Ascending aorta (tissue), 2 donors: ENCODE results near the gene IL32. TPM values are rescaled to one million over a fixed set of nuclear protein-coding genes. Genes with fewer than 3 reads are reported as not detected.

ENCODE experiments used
- DNase-seq, 2 donors: peaks; one replicate each; pipeline ENCODE4 v3.0.0-alpha.2; 2019; ENCODE audit warnings: low spot score in 2 of 2
- H3K27ac ChIP-seq, 2 donors: fragments of 200-600 bp; sonication (generic); one replicate each; pipeline ENCODE4 v1.5.1; 2016 to 2017; ENCODE audit warnings: mild to moderate bottlenecking in 1 of 2
- H3K27me3 ChIP-seq: fragments of 200-600 bp; sonication (generic); one replicate; pipeline ENCODE4 v1.5.1; 2017
- H3K36me3 ChIP-seq, 2 donors: fragments of 200-600 bp; sonication (generic); one replicate each; pipeline ENCODE4 v1.5.1; 2016
- H3K4me1 ChIP-seq, 2 donors: fragments of 200-600 bp; sonication (generic); one replicate each; pipeline ENCODE4 v1.5.1; 2016 to 2017; ENCODE audit warnings: mild to moderate bottlenecking in 1 of 2
- H3K4me3 ChIP-seq, 2 donors: fragments of 200-600 bp; sonication (generic); one replicate each; pipeline ENCODE4 v1.5.1; 2016 to 2017; ENCODE audit warnings: mild to moderate bottlenecking in 1 of 2
- H3K9me3 ChIP-seq, 2 donors: fragments of 200-600 bp; sonication (generic); one replicate each; pipeline ENCODE4 v1.5.1; 2016
- CTCF ChIP-seq, 3 experiments: fragments of 200-600 bp in 2 of 3; fragments of 450-650 bp in 1 of 3; sonication (generic) in 2 of 3; IDR thresholded peaks; one replicate each; pipeline ENCODE4 v1.5.1; 2016 to 2019; ENCODE audit warnings: antibody characterized with exemption in 3 of 3, mild to moderate bottlenecking in 1 of 3, moderate library complexity in 1 of 3
- intact Hi-C: fragments of 100-400 bp; cut with DNase I; formaldehyde crosslinking; loops from one replicate; pipeline ENCODE4 v1.15.1; 2023
- total RNA-seq: library from RNA; depleted of rRNA; stranded (reverse); fragments of >200 nt; gene quantifications from one replicate; pipeline ENCODE4 v1.1.0, GENCODE V29; 2016

IL32 gene
- total RNA-seq, 1 donor from 2014 or later: 139 TPM

GRCh38 chr16:3022684-3023414 lies 42.6 kb upstream of the IL32 start:
- Histone ChIP-seq H3K4me1 (peaks cover 9 to 34% of the 10 kb centered on the region in 2 donors), H3K27ac (peak overlapping the region; percentile 98 to 100), H3K27me3 (no peaks in the 10 kb centered on the region), H3K9me3 (no peaks in the 10 kb centered on the region), H3K4me3 (peak overlapping the region; percentile 93 to 95), H3K36me3 (peaks cover 18 to 20% of the 10 kb centered on the region in 2 donors)
- intact Hi-C loops: loop anchor here (2.0 to 10.0 kb wide), 8 partner anchors 118 to 1411 kb away; partner anchors contain the start of genes BRICD5, CEMP1, CRAMP1 and IFT140
- no peak for TF ChIP-seq CTCF (IDR thresholded peaks at IDR 0.05)
- peak; percentile 47 to 93 for DNase-seq

- Histone ChIP-seq H3K27me3 (no peaks in the 10 kb centered on the region), H3K9me3 (no peaks in the 10 kb centered on the region), H3K36me3 (peaks cover 18 to 20% of the 10 kb centered on the region in 2 donors), H3K4me1 (peaks cover 9 to 30% of the 10 kb centered on the region in 2 donors), H3K4me3 (peak overlapping the region; percentile 93 to 95), H3K27ac (peak overlapping the region; percentile 98 to 100)
- peak in 1 of 2 donors; percentile 79 for DNase-seq
- intact Hi-C loops: loop anchor here (2.0 to 10.0 kb wide), 8 partner anchors 119 to 1411 kb away; partner anchors contain the start of genes BRICD5, CEMP1, CRAMP1 and IFT140
- no peak for TF ChIP-seq CTCF (IDR thresholded peaks at IDR 0.05)
Observed at GRCh38 chr16:3023415-3023668, 42.1 kb upstream of the IL32 start.

- TF ChIP-seq CTCF (IDR thresholded peaks at IDR 0.05): no peak
- Histone ChIP-seq H3K4me3 (peak within 1 kb of the TSS; percentile 93 to 95), H3K9me3 (no peaks in the 10 kb centered on the region), H3K27me3 (no peaks in the 10 kb centered on the region), H3K4me1 (peaks cover 9 to 30% of the 10 kb centered on the region in 2 donors), H3K27ac (peak within 1 kb of the TSS; percentile 98 to 100), H3K36me3 (peaks cover 18 to 20% of the 10 kb centered on the region in 2 donors)
- intact Hi-C loops: loop anchor here (2.0 to 10.0 kb wide), 8 partner anchors 119 to 1412 kb away; partner anchors contain the start of genes BRICD5, CEMP1, CRAMP1 and IFT140
- DNase-seq: peak; percentile 91 to 99
Observed at GRCh38 chr16:3023669-3024478, 41.6 kb upstream of the IL32 start, which contains the start of the genes HCFC1R1 and THOC6. Gene HCFC1R1, minus strand, starts transcription at chr16:3023942. Its CDS starts 1 bp downstream, at chr16:3023941. Gene THOC6, plus strand, starts transcription at chr16:3024035. Its CDS starts 292 bp downstream, at chr16:3024327.

- H3K4me3 ChIP-seq: no peak overlapping the region
- no peaks in the 10 kb centered on the region for H3K9me3 ChIP-seq
- peaks cover 9 to 31% of the 10 kb centered on the region in 2 donors for H3K4me1 ChIP-seq
- no peaks in the 10 kb centered on the region for H3K27me3 ChIP-seq
- no peak overlapping the region for H3K27ac ChIP-seq
- no peak for DNase-seq
- intact Hi-C loops: loop anchor here (10.0 kb wide), 2 partner anchors 239 to 491 kb away; partner anchors contain the start of genes CEMP1 and PDPK1
- peaks cover 18 to 20% of the 10 kb centered on the region in 2 donors for H3K36me3 ChIP-seq
- TF ChIP-seq CTCF (IDR thresholded peaks at IDR 0.05): peak in 1 of 3 experiments; percentile 1
Observed at GRCh38 chr16:3025032-3026002, 40.1 kb upstream of the IL32 start.
